Diencephalon (tissue), 1 donor: ENCODE results near the gene TAS2R5. TPM values are rescaled to one million over a fixed set of nuclear protein-coding genes. Genes with fewer than 3 reads are reported as not detected.

Experiments
- total RNA-seq: library from RNA; depleted of rRNA; stranded (reverse); fragments of >200 nt; gene quantifications from one replicate; pipeline ENCODE4 v1.2.3, GENCODE V29; 2014

TAS2R5 gene, protein sequence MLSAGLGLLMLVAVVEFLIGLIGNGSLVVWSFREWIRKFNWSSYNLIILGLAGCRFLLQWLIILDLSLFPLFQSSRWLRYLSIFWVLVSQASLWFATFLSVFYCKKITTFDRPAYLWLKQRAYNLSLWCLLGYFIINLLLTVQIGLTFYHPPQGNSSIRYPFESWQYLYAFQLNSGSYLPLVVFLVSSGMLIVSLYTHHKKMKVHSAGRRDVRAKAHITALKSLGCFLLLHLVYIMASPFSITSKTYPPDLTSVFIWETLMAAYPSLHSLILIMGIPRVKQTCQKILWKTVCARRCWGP
- 1.8 TPM for total RNA-seq

DNA sequence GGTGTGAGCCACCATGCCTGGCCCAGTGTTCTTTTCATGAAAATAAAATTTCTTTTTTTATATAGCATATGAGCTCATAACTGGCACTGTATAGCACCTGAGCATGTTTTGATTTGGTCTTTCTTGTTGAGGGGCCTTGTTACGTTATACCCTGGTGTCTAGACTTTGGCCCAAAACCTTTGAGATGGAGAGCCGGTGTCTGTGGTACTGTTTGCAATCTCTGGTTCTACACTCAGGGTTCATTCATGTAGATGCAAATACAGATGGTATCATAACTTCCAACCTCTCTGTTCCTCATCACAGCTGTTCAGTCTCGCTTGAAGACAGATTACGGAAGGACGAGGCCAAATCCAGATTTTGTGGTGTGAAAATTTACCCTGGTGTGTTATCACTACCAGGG lies at the start of gene TAS2R5:
TSS of gene TAS2R5 (plus strand) at position 301 of the 400 bp plus-strand sequence. CDS start 145 bp downstream, outside the sequence.

DNA sequence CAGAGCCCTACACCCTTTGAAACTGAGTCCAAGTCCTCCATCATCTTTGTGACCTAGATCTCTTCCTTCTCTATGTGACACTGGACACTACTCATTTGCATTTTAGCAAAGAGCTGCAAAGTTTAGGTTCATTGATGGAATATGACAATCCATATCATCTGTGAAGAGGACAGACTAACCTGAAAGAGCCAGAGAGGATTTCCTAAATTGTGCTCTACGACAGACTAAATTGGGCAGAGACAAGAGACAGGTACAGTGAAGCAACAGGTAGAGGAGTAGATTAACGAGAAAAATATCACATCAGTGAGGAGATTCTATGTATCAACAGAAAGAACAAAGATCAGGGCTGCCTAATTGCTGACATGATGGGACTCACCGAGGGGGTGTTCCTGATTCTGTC lies 26.2 kb upstream of the TAS2R5 start, which contains the start of gene TAS2R3:
TSS of gene TAS2R3 (plus strand) at position 301 of the 400 bp plus-strand sequence. CDS start at position 363, 62 bp downstream.

DNA sequence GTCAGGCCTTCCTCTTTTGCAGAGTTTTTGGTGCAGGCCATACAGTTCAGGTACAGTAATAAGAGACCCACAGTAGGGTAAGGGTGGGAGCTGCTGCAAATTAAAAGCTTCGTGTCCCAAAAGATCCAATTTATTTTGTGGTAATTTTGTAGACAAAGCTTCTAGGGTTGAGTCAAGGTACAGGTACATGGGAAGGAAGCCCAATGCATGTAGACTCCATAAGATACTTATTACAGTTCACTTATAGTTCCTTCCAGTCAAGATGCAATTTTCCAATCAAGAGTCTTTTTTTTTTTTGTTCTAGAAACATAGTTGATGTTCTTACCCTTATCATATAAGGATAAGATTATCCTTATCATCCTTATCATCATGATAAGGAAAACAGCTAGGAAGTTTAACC lies 13.6 kb upstream of the TAS2R5 start, which contains the start of gene TAS2R4:
TSS of gene TAS2R4 (plus strand) at position 301 of the 400 bp plus-strand sequence. CDS start 1,815 bp downstream, outside the sequence.

Other genes starting within 250 kb of the TAS2R5 start
- gene AGK, start 238.8 kb upstream of the TAS2R5 start, total RNA-seq = 53.7 TPM
- 35.3 TPM for gene DENND11, start 88.1 kb upstream of the TAS2R5 start, total RNA-seq
- 0.23 TPM for gene WEE2, start 81.9 kb upstream of the TAS2R5 start, total RNA-seq
- 87.2 TPM for gene SSBP1, start 51.9 kb upstream of the TAS2R5 start, total RNA-seq
- gene TAS2R3, start 26.1 kb upstream of the TAS2R5 start, total RNA-seq = 4.6 TPM
- gene TAS2R4, start 13.5 kb upstream of the TAS2R5 start, total RNA-seq = 4.4 TPM
- not detected for gene PRSS37, start 51.3 kb downstream of the TAS2R5 start, total RNA-seq
- gene OR9A4, start 126.2 kb downstream of the TAS2R5 start, total RNA-seq = 0.23 TPM
- under 0.01 TPM for gene CLEC5A, start 156.8 kb downstream of the TAS2R5 start, total RNA-seq
- not detected for gene TAS2R38, start 183.6 kb downstream of the TAS2R5 start, total RNA-seq
- gene MGAM, start 205.7 kb downstream of the TAS2R5 start, total RNA-seq = 0.46 TPM